Stimulated activated CD4-positive, alpha-beta T cell treated with anti-CD3 and anti-CD28 coated beads, Interleukin-2, amount 100 ng/mL, for 48 hours (primary cell): ENCODE data around the gene EXD3.
"Not testable (repeated sequence)": the region's sequence is repeated elsewhere in the genome, so short reads cannot be mapped to it uniquely, and the experiment has no call there.

ENCODE experiments used
- DNase-seq, 2 donors: peaks; one replicate each; pipeline ENCODE4 v3.0.0-alpha.2; 2020

The EXD3 gene

GRCh38 chr9:137330689-137331088 lies 92.3 kb downstream of the EXD3 start:
- DNase-seq: no peak

GRCh38 chr9:137329590-137329989 lies 93.4 kb downstream of the EXD3 start:
- DNase-seq: not testable (repeated sequence)

GRCh38 chr9:137327641-137328550 lies 95.1 kb downstream of the EXD3 start:
- not testable (repeated sequence) for DNase-seq

DNA sequence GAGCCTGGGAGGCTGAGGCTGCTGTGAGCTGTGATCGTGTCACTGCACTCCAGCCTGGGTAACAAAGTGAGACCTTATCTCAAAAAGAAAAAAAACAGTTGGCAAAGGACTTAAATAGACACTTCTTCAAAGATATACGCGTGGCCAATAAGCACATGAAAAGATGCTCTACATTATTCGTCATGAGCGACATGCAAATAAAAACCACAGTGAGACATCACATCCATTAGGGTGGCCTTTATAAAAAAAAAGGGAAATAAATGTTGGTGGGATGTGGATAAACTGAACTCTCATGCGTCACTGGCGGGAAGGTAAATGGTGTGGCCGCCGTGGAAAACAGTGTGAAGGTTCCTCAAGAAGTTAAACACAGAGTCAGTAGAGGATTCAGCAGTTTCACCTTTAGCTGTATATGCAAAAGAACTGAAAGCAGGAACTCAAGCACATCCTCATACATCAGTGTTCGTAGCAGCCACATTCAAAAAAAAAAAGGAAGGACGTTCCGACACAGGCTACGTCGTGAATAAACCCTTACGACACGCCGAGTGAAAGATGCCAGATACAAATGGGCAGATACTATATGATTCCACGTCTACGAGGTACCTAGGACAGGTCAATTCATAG lies 96.4 kb downstream of the EXD3 start:
- no peak for DNase-seq

GRCh38 chr9:137325799-137326198 lies 97.2 kb downstream of the EXD3 start:
- DNase-seq: no peak

GRCh38 chr9:137325124-137325523 lies 97.8 kb downstream of the EXD3 start:
- no peak for DNase-seq

GRCh38 chr9:137323531-137324331 lies 99.2 kb downstream of the EXD3 start:
- DNase-seq: no peak

DNA sequence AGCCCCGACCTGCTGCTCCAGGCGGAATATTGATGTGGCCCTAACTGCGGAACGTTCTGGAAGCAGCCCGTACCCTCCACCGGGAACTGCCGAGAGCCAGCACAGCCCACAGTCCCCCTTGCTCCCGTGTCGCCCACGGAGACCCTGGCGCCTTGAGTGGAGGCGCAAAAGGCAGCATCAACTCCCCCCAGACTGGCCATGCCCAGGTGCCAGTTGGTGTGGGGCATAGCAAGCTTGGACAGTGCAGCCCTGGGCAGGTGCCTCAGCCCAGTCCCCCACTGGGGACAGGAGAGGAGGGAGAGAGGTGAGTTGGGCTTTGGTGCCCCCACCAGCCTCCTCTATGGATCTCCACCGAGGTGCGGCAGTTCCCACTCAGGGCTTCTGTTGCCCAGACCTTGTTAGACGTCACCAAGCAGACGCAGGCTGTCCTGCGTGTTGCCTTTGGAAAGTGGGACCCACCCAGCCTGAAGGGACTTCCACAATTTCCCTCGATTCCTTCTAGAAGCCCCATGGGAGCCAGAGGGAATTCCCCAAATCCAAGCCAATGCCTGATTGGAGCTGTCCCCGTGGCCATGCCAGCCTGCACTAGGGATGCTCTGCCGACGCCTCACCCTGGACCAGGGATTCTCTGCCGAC lies 101.1 kb downstream of the EXD3 start:
- DNase-seq: no peak

DNA sequence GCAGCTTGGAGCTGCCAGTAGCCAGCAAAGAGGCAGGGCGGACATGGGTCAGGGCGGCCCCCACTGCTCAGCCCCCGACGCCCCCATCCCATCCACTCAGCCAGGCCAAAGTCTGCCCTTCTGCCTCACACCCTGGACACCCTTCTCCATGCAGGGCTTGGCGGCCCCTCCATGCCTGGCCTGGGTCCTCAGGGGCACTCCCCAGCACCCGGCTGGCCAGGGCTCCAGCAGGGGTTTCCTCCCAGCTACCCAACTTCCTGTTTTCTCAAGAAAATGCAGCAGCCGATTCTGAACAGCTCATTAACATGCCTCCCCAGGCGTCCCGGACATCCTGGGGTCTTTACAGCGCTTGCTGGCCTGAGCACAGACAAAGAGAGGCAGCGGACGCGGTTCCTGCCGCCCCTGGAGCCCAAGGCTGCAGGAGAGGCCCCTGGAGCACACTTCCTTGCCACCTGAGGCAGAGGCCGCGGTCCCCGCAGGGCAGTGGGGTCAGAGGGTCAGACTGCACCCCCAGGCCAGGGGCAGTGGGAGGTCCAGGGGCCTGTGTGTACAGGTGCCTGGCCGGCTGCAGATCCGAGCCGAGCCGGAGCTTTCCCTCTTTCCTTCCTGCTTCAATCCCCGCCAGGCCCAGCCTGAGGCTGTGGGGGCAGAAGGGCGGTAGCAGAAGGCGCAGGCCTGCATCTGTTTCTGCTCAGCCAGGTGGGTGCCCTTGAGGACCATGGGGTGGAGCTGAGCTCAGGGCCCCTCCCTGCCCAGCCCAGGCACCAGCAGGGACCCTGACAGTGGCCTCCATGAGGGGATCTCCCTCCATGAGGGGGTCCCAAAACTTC lies 102.2 kb downstream of the EXD3 start:
- DNase-seq: no peak

GRCh38 chr9:137319739-137320551 lies 103.0 kb downstream of the EXD3 start:
- DNase-seq: no peak

DNA sequence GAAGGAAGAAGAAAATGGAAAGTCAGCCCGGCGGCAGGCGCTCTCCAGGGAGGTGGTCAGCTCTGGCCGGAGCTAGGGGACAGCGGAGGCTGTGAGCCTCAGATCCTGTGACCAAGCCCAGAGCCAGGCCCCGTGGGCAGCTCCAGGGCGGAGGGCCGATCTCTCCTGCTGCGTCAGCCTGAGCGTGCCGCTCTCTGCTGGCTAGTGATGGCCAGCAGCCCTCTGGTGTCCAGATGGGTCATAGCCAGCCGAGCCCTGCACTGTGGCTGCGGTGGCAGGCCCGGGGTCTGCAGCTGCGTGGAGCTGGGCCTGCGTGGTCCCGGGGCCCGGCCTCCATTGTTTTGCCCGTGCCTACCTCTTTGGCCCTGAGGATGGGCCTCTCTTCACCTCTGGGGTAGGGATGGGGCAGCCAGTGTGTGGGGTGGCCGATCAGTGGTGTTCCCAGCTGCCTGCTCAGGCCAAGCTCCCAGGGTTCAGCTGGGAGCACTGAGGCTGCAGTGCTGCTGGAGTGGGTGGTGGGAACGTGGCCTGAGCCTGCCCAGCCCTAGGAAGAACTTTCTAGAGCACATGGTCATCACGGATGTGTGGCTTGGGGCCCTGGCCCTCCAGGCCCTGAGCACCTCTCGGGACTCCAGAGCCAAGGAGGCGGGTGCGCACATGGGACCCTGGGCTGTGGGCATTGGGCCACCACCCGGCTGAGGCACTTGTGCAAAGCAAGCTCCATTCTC lies 103.8 kb downstream of the EXD3 start:
- no peak for DNase-seq

DNA sequence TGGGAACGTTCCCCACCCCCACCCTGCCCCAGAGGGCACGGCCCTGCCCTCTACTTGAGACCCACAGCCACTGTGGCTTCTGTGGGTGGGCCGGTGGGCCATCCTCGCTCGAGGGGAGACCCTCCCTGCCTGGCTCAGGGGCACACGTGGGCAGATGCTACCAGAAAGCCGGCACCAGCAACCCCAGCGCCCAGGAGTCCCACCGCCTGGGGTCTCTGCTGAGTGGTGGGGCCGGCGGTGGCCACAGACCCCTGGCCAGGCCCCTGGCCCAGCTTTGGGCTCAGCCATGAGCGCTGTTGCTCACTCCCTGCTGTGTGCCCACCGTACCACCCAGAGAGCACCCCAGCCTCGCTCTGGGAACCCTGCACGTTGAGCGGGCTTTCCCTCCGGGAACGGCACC lies 104.4 kb downstream of the EXD3 start:
- DNase-seq: no peak

- no peak for DNase-seq
Measured at GRCh38 chr9:137317718-137318511, 105.0 kb downstream of the EXD3 start.

DNA sequence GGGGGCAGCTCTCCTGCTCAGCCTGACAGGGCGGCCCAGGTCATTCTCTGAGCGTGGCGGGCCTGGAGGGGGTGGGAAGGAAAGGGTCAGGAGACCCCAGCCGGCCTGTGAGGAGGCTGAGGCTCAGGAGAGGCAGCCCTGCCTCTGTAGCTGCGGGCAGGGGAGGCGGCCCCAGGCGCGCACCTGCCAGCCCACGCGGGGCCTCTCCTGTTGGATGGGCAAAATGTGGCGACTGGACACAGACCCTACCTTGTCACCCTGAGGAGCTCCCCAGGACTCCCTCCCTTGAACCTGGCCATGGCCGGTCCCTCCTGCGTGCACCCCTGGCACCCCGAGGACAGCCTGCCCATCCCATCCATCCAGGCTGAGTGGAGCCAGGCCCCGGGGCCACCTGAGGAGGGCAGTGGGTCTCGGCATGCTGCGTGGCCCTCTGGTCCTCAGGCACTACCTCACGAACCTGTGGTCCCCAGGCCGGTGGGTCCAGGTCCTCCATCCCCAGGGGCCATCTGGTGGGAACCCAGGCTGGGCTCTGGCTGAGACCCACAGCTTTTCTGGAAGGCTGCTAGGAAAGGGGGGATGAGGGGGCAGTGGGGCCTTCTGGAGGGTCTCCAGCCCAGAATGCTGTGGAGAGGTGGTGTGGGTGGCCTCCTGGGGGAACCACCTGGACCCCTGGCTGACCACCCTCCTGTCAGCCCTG lies 105.8 kb downstream of the EXD3 start:
- no peak for DNase-seq

DNA sequence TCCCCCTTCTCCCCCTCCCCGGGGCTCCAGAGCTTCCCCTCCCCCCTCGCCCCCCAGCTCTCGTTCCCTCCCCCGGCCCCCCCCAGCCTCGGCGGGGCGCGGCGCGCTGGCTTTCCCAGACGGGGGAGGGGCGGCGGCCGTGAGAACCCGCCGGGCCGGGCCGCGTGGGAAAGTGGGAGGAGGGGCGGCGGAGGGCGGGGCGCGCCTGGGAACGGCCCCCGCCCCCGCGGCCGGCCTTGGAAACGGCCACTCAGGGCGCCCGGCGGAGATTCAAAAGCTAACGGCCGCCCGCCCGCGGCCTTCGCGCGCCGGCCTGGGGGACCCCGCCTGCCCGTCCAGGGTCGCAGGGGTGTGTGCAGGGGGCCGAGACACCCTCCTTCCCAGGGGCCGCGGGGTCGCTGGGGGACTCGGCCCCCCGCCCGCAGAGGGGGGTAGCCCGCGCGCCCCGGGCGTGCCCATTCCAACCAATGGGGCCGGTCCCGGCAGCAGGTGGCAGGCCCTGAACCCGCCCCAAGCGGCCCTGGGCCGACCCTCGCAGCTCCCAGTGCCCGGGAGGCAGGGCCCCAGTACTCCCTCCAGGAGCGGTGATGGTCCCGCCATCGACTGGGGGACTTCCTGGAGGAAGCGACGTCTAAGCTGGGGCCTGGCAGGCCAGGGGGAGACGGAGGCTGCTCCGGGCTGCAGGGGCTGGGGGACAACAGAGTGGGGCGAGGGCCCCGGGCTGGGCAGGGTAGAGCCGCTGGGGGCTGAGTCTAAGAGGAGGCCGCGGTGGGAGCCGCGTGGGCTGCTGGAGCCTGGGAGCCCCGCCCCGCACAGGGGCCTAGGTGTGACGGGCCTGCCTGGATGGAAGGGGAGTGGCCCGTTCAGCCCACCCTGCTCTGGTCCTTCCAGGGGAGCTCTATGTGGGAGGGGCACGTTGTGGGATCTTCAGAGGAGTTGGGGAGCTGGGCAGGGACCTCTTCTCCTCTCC lies 106.7 kb downstream of the EXD3 start:
- DNase-seq: no peak

GRCh38 chr9:137315581-137316011 lies 107.4 kb downstream of the EXD3 start:
- DNase-seq: no peak
